IPS DF 6.9 (cell line): Measurements from ENCODE around the gene FAM227B.
"Not testable (repeated sequence)": the region's sequence is repeated elsewhere in the genome, so short reads cannot be mapped to it uniquely, and the experiment has no call there.

ENCODE experiments used
- DNase-seq: peaks from one replicate; pipeline ENCODE4 v3.0.0-alpha.2; 2013; ENCODE audit warnings: low read depth, low spot score
- H3K27ac ChIP-seq: one replicate; pipeline ENCODE4 v1.5.1; 2013; ENCODE audit warnings: low read length, control low read depth
- H3K27me3 ChIP-seq: 2 replicates; pipeline ENCODE4 v1.6.1; 2013; ENCODE audit warnings: mild to moderate bottlenecking, low read length; ENCODE audit not compliant: control insufficient read depth, insufficient read depth
- H3K36me3 ChIP-seq: 2 replicates; pipeline ENCODE4 v1.6.1; 2013; ENCODE audit warnings: low read length; ENCODE audit not compliant: control insufficient read depth, insufficient read depth
- H3K4me1 ChIP-seq: 2 replicates; pipeline ENCODE4 v1.6.1; 2013; ENCODE audit warnings: low read length; ENCODE audit not compliant: control insufficient read depth, insufficient read depth
- H3K4me3 ChIP-seq: 2 replicates; pipeline ENCODE4 v1.5.1; 2013; ENCODE audit warnings: mild to moderate bottlenecking, low read length
- H3K9me3 ChIP-seq: 2 replicates; pipeline ENCODE4 v1.6.1; 2013; ENCODE audit warnings: low read length, inconsistent platforms; ENCODE audit not compliant: control insufficient read depth, insufficient read depth
- WGBS: extraction: QIAGEN DNeasy Blood & Tissue Kit; methylation state at CpG from one replicate; pipeline ENCODE4 v1.1.7; 2013; ENCODE audit warnings: mixed read lengths, missing lambda C conversion rate; ENCODE audit not compliant: insufficient read length, insufficient coverage; 5-methylcytosine and 5-hydroxymethylcytosine counted together

The FAM227B gene

GRCh38 chr15:49619226-49619625 lies 1.4 kb downstream of the FAM227B start:
- no peaks in the 10 kb centered on the region for H3K27me3 ChIP-seq
- H3K27ac ChIP-seq = no peak overlapping the region
- DNase-seq = no peak
- H3K4me3 ChIP-seq = no peak overlapping the region
- H3K9me3 ChIP-seq = no peaks in the 10 kb centered on the region
- H3K36me3 ChIP-seq = no peaks in the 10 kb centered on the region
- no peaks in the 10 kb centered on the region for H3K4me1 ChIP-seq
- no CpG with 5 or more reads among the region's 3 CpGs for WGBS

- not testable (repeated sequence) for DNase-seq, H3K36me3 ChIP-seq, H3K9me3 ChIP-seq, H3K4me1 ChIP-seq, H3K27me3 ChIP-seq, H3K27ac ChIP-seq, H3K4me3 ChIP-seq
- WGBS = no CpG with 5 or more reads among the region's 3 CpGs
Observed at GRCh38 chr15:49612240-49612639, 8.4 kb downstream of the FAM227B start.

DNA sequence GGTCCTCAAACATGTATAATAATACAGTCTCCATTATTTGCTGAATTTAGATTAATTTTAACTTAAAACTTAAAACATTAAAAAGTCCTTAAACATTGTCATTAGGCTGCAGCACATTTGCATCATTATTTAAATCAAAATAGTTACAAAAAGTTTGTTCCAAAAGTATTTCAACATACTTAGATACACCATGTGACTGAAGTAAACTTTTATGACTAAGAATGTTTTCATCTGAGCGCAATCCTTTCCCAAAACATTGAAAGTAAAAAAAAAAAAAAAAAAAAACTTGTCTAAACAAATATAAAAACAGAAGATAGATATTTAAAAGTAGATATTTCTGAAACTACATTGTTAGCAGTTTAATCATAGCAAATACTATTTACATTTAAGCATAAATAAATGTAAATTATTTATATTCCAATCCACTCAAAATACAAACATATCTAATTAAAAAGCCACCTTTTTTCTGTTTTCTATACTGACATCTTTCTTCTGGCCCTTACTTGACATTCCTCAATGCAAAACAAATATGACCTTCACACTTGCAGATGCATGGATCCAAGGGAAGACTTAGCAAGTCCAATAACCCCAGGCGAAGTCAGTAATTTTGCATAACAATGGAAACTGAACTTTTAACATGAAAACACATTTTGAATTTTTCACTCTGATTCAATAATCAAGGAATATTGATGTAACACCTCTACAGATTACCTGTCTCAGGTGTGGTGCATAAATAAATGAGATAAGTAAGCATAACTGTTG lies 10.3 kb downstream of the FAM227B start:
- no peak for DNase-seq
- no peak overlapping the region for H3K4me3 ChIP-seq
- no peaks in the 10 kb centered on the region for H3K27me3 ChIP-seq
- H3K27ac ChIP-seq = no peak overlapping the region
- no CpG with 5 or more reads among the region's 2 CpGs for WGBS
- H3K36me3 ChIP-seq = no peaks in the 10 kb centered on the region
- no peaks in the 10 kb centered on the region for H3K4me1 ChIP-seq
- H3K9me3 ChIP-seq = no peaks in the 10 kb centered on the region

DNA sequence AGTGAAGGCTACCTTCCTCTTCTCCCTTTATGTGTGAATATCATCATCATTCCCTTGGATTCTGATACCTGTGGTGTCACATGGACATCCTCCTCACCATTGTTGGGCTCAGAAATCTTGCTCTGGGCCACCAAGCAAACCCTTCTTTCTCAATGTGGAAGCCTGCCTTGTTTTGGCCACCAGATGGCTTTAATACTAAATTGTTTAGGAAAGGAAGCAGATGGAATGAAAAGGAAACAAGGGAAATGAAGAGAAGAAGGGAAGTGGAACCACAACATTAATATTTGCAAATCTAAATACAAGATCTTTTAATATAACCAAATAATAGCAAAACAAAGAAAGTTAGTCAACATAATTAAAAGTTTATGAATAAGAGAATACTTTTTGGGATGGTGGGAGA lies 14.0 kb downstream of the FAM227B start:
- Histone ChIP-seq H3K4me1 (no peaks in the 10 kb centered on the region), H3K36me3 (no peaks in the 10 kb centered on the region), H3K4me3 (no peak overlapping the region), H3K27me3 (no peaks in the 10 kb centered on the region), H3K9me3 (no peaks in the 10 kb centered on the region), H3K27ac (no peak overlapping the region)
- DNase-seq = no peak

- Histone ChIP-seq H3K27me3 (no peaks in the 10 kb centered on the region), H3K9me3 (no peaks in the 10 kb centered on the region), H3K27ac (no peak overlapping the region), H3K36me3 (no peaks in the 10 kb centered on the region), H3K4me1 (no peaks in the 10 kb centered on the region), H3K4me3 (no peak overlapping the region)
- DNase-seq = no peak
- WGBS = no CpG with 5 or more reads among the region's 2 CpGs
Observed at GRCh38 chr15:49605588-49605987, 15.0 kb downstream of the FAM227B start.

DNA sequence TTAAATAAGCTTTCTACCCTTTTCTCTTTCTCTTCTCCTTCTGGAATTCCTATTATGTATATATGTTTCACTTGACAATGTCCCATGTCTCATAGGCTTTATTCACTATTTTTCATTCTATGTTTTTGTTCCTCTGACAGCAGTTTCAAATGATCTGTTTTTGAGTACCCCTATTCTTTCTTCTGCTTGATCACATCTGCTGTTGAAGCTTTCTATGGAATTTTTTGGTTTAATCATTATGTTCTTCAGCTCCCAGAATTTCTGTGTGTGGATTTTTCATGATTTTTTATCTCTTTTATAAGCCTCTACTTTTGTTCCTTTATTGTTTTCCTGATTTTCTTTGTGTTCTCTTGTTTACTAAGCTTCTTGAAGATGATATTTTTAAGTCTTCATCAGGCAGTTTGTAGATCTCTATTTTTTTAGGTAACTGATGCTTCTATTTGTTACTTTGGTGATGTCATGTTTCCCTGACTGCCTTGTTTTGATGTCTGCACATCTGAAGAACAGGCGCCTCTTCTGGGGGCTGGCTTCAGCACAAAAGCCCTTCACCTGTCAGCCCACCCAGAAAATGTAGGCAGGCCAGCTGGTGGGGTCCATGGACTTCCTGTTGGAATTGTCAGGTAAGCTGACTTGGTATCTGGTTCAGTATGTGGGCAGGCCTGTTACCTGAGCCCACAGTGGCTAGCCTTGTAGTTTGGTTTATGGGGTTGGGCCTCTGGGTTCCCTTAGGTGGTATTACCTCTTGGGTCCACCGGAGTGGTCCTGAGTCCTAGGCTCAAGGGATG lies 15.8 kb downstream of the FAM227B start:
- Histone ChIP-seq H3K36me3 (no peaks in the 10 kb centered on the region), H3K4me1 (no peaks in the 10 kb centered on the region), H3K4me3 (no peak overlapping the region), H3K9me3 (no peaks in the 10 kb centered on the region), H3K27me3 (no peaks in the 10 kb centered on the region), H3K27ac (no peak overlapping the region)
- DNase-seq = no peak
- WGBS = no CpG with 5 or more reads among the region's 2 CpGs

DNA sequence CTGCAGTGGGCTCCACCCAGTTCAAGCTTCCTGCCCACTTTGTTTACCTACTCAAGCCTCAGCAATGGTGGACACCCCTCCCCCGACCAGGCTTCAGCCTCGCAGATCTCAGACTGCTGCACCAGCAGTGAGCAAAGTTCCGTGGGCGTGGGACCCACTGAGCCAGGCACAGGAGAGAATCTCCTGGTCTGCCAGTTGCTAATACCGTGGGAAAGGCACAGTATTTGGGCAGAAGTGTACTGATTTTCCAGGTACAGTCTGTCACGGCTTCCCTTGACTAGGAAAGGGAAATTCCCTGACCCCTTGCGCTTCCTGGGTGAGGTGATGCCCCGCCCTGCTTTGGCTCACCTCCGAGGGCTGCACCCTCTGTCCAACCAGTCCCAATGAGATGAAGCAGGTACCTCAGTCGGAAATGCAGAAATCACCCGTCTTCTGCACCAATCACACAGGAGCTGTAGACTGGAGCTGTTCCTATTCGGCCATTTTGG lies 27.7 kb downstream of the FAM227B start:
- DNase-seq, H3K27ac ChIP-seq, H3K27me3 ChIP-seq, H3K36me3 ChIP-seq, H3K4me3 ChIP-seq, H3K4me1 ChIP-seq, H3K9me3 ChIP-seq: not testable (repeated sequence)
- no CpG with 5 or more reads among the region's 12 CpGs for WGBS

DNA sequence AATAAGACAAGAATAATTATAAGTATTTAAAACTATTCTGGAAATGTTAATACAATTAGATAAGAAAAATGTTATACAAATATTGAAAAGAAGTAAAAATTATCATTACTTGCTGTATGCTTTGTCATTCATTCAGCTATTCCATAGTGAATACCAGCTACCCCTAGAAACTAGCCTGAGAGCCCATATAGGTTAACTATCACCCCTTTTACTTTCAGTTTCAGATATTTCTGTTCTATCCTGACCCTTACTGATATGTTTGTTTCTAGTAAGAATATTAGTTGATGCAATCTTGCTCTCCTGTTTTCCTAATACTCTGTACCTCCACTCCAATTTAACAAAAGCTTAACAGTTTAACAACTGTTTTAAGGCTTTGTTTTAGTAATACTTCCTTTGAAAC lies 31.6 kb downstream of the FAM227B start:
- Histone ChIP-seq H3K27ac (no peak overlapping the region), H3K4me1 (no peaks in the 10 kb centered on the region), H3K4me3 (no peak overlapping the region), H3K36me3 (no peaks in the 10 kb centered on the region), H3K9me3 (no peaks in the 10 kb centered on the region), H3K27me3 (no peaks in the 10 kb centered on the region)
- DNase-seq = no peak

GRCh38 chr15:49573421-49573820 lies 47.2 kb downstream of the FAM227B start:
- Histone ChIP-seq H3K36me3 (no peaks in the 10 kb centered on the region), H3K27ac (no peak overlapping the region), H3K27me3 (no peaks in the 10 kb centered on the region), H3K4me1 (no peaks in the 10 kb centered on the region; the same call in 1 of the 2 replicates), H3K9me3 (no peaks in the 10 kb centered on the region), H3K4me3 (no peak overlapping the region)
- no CpG with 5 or more reads among the region's 1 CpG for WGBS
- no peak for DNase-seq

DNA sequence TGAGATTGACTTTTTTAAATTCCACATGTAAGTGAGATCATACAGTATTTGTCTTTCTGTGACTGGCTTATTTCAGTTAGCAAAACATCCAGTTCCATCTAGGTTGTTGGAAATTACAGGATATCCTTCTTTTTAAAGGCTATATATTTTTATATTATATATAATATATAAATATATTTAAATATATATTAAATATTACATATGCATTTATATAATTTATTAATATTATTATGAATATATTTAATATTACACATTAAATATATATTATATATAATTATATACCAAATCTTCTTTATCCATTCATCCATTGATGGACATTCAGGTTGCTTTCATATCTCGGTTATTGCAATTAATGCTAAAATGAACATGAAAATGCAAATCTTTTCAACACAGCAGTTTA lies 49.9 kb downstream of the FAM227B start:
- H3K4me1 ChIP-seq = no peaks in the 10 kb centered on the region
- H3K27me3 ChIP-seq = no peaks in the 10 kb centered on the region
- no peak overlapping the region for H3K27ac ChIP-seq
- no CpG with 5 or more reads among the region's 1 CpG for WGBS
- no peaks in the 10 kb centered on the region for H3K36me3 ChIP-seq
- no peaks in the 10 kb centered on the region for H3K9me3 ChIP-seq
- DNase-seq = no peak
- H3K4me3 ChIP-seq = no peak overlapping the region

DNA sequence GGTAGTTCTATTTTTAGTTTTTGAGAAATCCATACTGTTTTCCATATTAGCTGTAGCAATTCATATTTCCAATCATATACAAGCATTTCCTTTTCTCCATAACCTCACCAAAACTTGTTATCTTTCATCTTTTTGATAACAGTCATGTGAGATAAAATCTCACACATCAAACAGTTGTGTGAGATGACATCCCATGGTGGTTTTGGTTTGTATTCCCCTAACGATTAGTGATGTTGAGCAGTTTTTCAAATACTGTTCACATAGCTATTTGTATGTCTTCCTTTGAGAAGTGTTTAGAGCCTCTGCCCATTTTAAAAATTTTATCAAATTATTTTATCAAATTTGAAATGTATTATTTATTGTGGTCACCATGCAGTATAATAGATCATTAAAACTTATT lies 50.4 kb downstream of the FAM227B start:
- H3K4me1 ChIP-seq = no peaks in the 10 kb centered on the region
- no peaks in the 10 kb centered on the region for H3K9me3 ChIP-seq
- H3K27ac ChIP-seq = no peak overlapping the region
- no peak overlapping the region for H3K4me3 ChIP-seq
- H3K36me3 ChIP-seq = no peaks in the 10 kb centered on the region
- WGBS = no CpG with 5 or more reads among the region's 1 CpG
- DNase-seq = no peak
- H3K27me3 ChIP-seq = no peaks in the 10 kb centered on the region
